ENCODE results near the gene TRIO.

The TRIO gene

GRCh38 chr5:14305045-14305444, 161.9 kb downstream of the TRIO start:
- FAIRE-seq = no peak

DNA sequence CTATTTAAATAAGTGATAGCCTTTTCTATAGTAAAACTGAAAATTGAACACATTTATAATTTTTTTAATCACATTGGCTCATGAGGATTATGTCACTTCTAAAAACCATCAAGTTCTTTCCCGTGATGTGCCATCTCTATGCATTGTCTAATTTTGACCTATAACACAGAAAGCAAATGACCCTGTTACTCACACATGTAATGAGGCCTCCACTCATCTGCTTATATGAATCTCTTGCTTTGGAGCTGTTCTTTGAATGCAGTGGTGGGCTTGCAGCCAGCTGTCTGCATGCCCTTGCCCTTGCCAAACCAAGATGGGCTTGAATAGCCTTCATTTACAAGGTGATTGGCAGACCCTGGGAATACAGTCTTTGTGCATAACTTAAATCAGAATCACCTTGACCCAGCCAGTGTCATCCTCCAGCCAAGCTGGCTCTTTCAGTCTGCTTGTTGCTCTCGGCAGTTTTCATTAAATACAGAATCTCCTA, 163.2 kb downstream of the TRIO start:
- FAIRE-seq = no peak

GRCh38 chr5:14308384-14309154, 165.4 kb downstream of the TRIO start:
- FAIRE-seq = no peak

DNA sequence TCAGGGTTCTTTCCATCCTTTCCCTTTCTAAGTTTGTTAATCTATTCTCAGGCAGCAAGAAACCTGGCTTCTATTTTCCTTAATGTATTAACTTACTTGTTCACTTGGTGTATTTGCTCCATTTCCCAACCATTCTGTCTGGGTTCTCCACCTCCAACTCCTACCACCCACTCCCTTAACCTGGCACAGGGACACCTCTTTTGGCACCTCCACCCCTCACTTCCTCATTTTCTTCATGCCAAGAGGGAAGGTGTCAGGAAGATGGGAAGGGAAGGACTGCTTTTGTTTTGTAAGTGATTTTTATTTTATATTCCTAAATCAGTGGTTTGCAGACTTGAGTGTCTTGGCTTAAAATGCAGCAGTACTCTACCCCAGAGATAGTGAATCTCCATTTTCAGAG, 166.1 kb downstream of the TRIO start:
- no peak for FAIRE-seq

DNA sequence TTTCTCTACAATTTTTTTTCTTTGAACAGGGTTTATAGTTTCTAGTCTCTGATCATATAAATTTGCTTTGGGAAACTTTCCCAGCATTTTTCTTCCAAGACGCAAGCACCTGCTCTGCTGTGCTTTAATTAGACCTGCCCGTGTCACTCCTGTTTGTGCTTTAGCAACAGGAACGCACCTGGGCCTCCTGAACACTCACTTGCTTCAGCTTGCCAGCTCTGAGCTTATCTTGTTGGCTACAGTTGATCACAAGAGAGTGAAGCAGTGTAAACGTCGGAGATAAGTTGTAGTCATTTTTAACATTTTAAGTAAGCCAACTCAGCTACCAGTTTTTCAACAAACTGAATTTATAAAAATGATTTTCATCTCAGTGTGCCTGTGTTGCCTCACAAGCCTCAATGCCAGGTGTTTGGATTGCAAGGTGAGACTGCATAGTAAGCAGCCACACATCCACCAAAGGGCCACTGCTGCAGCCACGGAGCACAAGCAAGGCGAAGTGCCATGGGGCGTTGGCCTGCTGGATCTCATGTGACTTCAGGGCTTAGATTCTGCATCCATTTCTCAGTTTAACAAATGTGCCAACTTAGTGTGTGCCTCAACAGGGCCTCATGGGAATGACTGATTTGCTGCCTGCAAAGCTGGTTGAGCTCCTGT, 166.9 kb downstream of the TRIO start:
- FAIRE-seq = no peak

DNA sequence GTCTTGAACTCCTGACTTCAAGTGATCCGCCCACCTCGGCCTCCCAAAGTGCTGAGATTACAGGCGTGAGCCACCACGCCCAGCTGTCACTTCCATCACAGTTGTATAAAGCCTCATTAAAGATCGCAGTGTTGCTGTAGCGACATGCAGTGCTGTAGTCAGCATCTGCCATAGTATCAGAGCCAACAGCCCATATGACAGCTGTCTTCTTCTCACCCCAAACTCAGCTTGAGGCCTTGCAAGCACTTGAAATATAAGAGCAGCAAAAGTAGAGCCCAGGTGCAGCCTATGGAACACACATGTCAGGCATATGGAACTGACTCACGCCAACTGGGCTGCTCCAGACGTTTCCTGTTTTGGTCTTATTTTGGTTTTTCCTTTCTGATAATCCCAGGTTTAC, 167.8 kb downstream of the TRIO start:
- FAIRE-seq = no peak

GRCh38 chr5:14313986-14314690, 171.0 kb downstream of the TRIO start:
- no peak for FAIRE-seq

- FAIRE-seq = no peak
These were observed 173.3 kb downstream of the TRIO start for GRCh38 chr5:14316471-14316870.

DNA sequence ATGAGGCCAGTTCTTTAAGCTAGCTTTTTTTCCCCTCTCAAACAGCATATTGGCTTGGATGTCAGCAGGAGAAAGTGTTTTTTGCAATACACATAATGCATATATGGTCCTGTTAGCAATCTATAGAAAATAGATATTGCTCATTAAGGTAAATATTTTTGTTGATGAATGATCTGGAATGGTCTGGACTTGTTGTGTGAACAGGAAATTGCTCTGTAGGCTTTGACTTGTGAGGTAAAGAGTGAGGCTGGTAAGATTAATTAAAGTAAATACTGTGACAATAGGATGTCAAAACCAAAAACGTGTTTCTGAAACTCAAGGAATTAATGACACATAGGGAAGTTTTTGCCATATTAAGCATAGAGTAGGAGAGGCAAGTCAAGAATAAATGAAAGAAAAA, 176.0 kb downstream of the TRIO start:
- no peak for FAIRE-seq

DNA sequence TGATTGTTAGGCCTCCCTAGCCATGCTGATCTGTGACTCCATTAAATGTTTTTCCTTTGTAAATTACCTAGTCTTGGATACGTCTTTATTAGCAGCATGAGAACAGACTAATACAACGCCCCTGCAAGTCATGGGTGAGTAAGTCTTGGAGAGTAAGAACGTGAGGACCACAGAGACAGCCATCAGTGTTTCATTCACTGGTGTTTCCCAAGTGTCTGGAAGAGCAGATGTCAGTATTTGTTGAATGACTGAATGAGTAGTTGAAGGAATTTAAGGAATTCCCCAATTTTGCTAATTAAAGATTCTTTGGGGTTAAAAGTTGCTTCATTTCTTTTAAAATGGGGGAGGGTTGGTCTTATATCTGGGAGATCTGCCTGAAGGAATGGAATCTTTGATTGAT, 178.8 kb downstream of the TRIO start:
- no peak for FAIRE-seq

DNA sequence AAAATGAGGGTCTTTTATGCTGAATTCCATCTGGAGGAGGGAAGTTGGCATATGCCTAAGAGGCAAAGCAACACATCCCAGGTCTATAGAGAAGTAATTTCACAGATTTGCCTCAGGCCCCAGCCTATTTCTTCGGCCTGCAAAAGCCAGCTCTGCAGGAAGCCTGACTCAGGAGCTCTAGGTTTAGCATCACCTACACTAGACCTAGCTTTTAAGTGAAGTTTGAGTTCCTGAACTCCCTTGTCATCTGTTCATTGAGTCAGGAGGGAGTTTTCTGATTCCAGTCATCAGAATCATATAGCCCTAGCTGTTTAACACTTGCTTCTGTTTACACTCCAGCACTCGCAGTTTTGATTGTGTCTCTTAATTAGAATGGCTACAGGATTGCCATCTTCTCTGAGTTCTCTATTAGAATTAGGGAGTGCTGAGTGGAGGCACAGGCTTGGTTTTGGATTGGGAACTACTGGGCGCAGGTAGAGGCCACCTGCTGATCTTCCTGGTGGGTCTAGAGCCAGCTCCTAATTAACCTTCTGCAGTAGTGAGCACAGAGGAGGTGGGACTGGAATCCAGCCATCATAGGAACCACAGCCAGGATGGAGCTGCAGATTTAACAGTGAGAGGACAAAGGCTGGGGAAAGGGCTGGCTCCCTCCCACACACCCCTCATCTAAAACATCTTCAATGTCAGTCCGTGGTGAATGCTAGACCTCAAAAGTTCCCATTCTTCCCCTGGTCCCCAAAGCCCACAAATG, 179.5 kb downstream of the TRIO start:
- no peak for FAIRE-seq

DNA sequence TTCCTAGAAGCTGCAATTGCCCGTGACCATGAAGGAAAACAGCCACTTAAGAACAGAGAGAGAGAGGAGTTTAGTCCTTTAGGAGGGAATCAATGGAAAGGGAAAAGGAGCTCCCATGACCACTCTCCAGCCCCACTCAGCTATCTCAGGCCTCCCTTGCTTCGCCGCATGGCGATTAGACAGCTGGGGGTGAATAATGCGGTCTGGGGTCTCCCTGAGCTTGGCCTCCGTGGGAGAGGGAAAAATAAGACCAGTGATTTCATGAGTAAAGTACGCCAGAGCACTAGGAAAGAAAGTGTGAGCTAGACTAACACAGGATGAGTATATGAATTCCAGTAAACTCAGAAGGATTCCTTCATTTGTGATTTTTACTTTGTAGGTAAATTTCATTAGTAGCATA, 180.3 kb downstream of the TRIO start:
- no peak for FAIRE-seq

- no peak for FAIRE-seq
These were observed 182.2 kb downstream of the TRIO start for GRCh38 chr5:14325369-14325768.

DNA sequence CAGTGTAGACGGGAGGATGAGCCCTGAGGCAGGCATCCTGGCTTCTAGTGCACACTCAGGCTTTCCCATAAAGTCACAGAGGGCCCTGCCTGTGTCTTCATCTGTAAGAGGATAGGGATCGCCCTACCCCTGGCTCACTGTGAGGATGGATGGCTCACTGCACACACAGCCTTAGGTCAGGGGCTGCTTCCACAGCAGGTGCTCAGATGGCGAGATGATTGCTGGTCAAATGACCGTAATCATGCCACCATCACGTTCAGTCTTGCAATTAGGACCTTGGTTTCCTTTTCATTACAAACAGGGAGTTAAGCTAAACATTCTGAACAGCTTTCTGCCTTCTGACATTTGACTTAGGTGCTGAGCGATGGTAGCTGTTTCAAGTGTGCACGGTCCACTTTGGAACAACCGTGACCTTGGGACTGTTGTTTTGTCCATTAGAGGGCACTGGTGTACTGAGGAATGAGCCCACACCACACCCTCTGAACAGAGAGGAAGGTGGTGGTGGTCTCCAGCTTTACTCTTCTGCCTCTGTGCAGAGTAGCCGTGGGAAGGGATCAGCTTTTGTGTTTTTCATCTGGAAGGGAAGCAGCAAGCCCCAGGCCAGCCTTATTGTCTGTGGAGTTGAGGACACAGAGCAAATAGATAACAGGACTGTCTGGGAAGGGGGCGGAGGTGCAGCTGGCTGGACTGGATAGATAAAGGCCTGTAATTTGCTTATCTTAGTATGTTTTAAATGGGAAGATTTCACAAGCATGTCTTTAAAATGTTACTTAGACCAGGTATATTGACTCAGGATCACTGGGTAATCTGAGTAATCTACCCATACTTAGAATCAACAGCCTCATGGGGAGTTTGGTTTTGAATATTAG, 183.1 kb downstream of the TRIO start:
- no peak for FAIRE-seq

DNA sequence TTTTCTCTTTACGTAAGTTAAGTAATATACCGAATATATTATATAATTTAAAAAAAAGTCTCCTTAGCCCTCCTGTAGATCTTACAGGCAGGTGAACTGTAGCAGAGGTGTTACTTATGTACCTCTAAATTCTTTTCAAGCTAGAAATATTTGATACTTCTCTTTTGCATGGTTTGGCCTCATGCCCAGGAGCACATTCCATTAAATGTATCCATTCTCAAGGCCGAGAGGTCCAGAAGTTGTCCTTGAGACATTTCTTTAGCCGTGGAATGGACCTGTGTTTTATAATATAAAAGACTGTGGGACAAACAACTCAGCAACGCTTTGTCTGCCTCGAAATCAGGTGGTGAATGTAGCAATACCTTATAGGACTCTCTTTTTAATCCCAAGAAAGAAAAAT, 184.5 kb downstream of the TRIO start:
- no peak for FAIRE-seq

GRCh38 chr5:14328144-14328543, 185.0 kb downstream of the TRIO start:
- FAIRE-seq = no peak

DNA sequence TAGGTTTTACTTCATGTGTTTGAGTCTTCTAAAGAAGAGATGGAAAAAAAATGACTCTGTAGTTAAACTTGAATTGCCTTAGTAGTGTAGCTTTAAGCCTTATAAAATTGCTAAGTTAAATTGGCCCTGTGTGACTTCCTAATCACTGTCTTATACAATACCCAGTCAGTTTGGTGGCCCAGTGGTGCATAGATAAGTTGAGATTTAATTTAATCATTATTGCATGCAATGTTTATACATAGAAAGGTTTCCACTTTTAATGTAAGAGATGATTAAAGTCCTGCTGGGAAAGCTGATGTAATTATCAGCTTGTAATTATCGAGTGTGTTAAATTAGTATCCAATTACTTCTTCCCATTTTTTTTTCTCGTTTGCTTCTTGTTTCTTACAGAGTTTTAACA, 187.1 kb downstream of the TRIO start:
- no peak for FAIRE-seq

- FAIRE-seq = no peak
These were observed 187.7 kb downstream of the TRIO start for GRCh38 chr5:14330729-14331385.

GRCh38 chr5:14331386-14331781, 188.2 kb downstream of the TRIO start:
- FAIRE-seq = no peak

DNA sequence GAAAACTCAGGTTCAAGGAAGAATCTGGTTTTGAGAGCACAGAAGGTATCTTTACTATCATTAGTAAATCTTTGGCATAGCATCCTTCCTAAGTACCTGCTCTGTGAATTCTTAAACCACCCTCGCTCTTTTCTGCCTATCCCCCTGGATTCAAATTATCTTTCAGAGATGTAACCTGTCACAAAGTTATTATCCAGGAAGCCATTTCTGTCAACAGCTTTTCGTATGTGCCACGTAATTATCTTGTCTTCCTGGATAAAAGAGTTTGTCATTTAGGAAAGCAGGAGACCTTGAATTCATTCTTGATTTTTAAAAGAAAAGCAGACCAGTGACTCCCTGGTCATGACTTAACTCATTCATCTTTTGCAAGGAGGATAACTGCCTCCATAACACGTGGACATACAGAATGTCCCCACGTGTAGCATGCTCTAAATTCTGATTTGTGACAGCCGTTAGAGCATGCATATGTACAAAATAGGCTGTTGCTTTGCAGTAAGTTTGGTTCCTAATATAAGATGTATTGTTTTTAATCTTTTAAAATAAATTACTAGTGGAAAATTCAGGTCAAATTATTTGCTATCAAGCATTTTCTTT, 189.0 kb downstream of the TRIO start:
- FAIRE-seq = no peak

DNA sequence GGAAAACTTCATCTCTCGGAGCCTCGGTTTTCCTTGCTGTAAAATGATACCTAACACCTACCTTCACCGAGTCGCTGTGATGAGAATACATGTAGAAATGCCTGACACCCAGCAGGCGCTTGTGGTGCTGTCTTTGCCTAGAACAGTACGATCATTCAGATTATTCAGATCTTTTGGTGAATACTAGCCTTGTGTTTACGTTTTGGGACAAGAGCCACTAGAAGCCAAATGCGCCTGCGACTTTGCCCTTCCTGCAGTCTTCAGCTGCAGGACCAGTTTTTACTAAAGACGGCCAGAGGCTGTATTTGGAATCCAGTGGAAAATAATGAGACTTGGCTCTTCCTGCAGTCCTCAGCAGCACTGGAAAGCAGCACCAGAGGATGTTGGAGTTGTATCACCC, 189.6 kb downstream of the TRIO start:
- FAIRE-seq = no peak

Measured in TTC549 (cell line).